ENCODE measurements around the gene UBN2. TPM values are rescaled to one million over a fixed set of nuclear protein-coding genes. Genes with fewer than 3 reads are reported as not detected.
"Not testable (repeated sequence)": the region's sequence is repeated elsewhere in the genome, so short reads cannot be mapped to it uniquely, and the experiment has no call there.

UBN2 gene
- total RNA-seq, 1 donor, result 6.5 TPM

- DNase-seq (ENCODE audit: low read depth), result no peak
- H3K4me3 ChIP-seq (ENCODE audit: low read depth, low read length), result no peak overlapping the region
- TF ChIP-seq CTCF (IDR thresholded peaks at IDR 0.05; ENCODE audit: insufficient read depth, low read depth, low read length), result no peak
Observed at GRCh38 chr7:139218173-139218572, 12.9 kb upstream of the UBN2 start.

GRCh38 chr7:139224219-139224618 lies 6.8 kb upstream of the UBN2 start:
- TF ChIP-seq CTCF (IDR thresholded peaks at IDR 0.05; ENCODE audit: insufficient read depth, low read depth, low read length), result no peak
- H3K4me3 ChIP-seq (ENCODE audit: low read depth, low read length), result no peak overlapping the region
- no peak for DNase-seq (ENCODE audit: low read depth)

- not testable (repeated sequence) for H3K4me3 ChIP-seq (ENCODE audit: low read depth, low read length); DNase-seq (ENCODE audit: low read depth)
Observed at GRCh38 chr7:139224836-139225235, 6.2 kb upstream of the UBN2 start.

GRCh38 chr7:139225286-139226157 lies 5.5 kb upstream of the UBN2 start:
- not testable (repeated sequence) for H3K4me3 ChIP-seq (ENCODE audit: low read depth, low read length); DNase-seq (ENCODE audit: low read depth)

- not testable (repeated sequence) for H3K4me3 ChIP-seq (ENCODE audit: low read depth, low read length); DNase-seq (ENCODE audit: low read depth)
Observed at GRCh38 chr7:139226158-139226515, 4.9 kb upstream of the UBN2 start.

- not testable (repeated sequence) for DNase-seq (ENCODE audit: low read depth); H3K4me3 ChIP-seq (ENCODE audit: low read depth, low read length)
Observed at GRCh38 chr7:139226988-139227488, 4.0 kb upstream of the UBN2 start.

GRCh38 chr7:139230023-139230422 lies 1.0 kb upstream of the UBN2 start:
- no peak for DNase-seq (ENCODE audit: low read depth)
- peak overlapping the region; percentile 96 for H3K4me3 ChIP-seq (ENCODE audit: low read depth, low read length)
- TF ChIP-seq CTCF (IDR thresholded peaks at IDR 0.05; ENCODE audit: insufficient read depth, low read depth, low read length), result no peak

GRCh38 chr7:139230484-139230773 lies 608 bp upstream of the UBN2 start:
- TF ChIP-seq CTCF (IDR thresholded peaks at IDR 0.05; ENCODE audit: insufficient read depth, low read depth, low read length), result no peak
- peak overlapping the region; percentile 96 for H3K4me3 ChIP-seq (ENCODE audit: low read depth, low read length)
- no peak for DNase-seq (ENCODE audit: low read depth)

- no peak for TF ChIP-seq CTCF (IDR thresholded peaks at IDR 0.05; ENCODE audit: insufficient read depth, low read depth, low read length)
- H3K4me3 ChIP-seq (ENCODE audit: low read depth, low read length), result peak overlapping the region; percentile 96
- peak; percentile 48 for DNase-seq (ENCODE audit: low read depth)
Observed at GRCh38 chr7:139231513-139232376, 708 bp downstream of the UBN2 start.

Measured in fibroblast of villous mesenchyme (primary cell).